ENCODE data around the gene NMT2.

NMT2 gene

DNA sequence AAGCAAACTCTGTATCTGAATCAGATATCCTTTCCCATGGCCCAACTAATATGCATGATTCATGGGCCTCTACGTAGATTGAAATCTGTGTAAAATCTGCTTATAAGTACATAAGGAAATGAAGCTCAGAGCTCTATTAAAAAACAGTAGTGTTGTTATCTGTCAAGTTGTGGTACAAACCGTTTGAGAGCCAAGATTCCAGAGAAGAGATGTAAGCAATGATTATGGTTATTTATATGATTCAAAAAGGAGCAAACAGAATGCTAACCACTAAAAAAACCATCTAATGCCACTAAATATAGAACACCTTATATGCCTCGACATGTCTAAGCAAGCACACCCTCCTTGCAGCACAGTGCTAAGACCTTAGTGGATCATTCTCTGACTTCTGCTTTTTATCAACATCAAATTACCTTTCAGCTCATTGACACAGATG, 44.7 kb downstream of the NMT2 start:
- in situ Hi-C loops (cut with HindIII; ENCODE audit: low pct_unique_long_range_greater_than_20kb, low sequenced_read_pairs), result no loop called here
- peak; percentile 98 for TF ChIP-seq JUND (IDR thresholded peaks at IDR 0.05; ENCODE audit: low read depth)
- DNase-seq (ENCODE audit: low read depth in 1 of 2, low spot score in 1 of 2), result peak; percentile 30 to 84

DNA sequence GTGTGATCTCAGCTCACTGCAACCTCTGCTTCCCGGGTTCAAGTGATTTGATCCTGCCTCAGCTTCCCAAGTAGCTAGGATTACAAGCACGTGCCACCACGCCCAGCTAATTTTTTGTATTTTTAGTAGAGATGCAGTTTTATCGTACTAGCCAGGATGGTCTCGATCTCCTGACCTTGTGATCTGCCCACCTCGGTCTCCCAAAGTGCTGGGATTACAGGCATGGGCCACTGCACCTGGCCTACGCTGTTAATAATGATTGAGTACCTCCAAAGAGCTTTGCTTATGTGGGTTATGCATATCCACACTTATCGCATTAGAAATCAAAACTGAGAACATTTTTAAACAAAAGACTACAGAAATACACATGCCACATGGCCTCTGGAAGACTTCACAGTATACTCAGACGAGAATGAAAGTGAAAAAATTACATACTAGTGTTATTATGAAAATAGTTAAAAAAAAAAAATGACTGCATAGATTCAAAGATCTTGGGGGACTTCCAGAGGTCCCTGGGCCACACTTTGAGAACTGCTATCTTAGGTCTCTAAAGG, 45.9 kb downstream of the NMT2 start:
- in situ Hi-C loops (cut with HindIII; ENCODE audit: low pct_unique_long_range_greater_than_20kb, low sequenced_read_pairs), result no loop called here
- no peak for DNase-seq (ENCODE audit: low read depth in 1 of 2, low spot score in 1 of 2)
- TF ChIP-seq JUND (IDR thresholded peaks at IDR 0.05; ENCODE audit: low read depth), result no peak

DNA sequence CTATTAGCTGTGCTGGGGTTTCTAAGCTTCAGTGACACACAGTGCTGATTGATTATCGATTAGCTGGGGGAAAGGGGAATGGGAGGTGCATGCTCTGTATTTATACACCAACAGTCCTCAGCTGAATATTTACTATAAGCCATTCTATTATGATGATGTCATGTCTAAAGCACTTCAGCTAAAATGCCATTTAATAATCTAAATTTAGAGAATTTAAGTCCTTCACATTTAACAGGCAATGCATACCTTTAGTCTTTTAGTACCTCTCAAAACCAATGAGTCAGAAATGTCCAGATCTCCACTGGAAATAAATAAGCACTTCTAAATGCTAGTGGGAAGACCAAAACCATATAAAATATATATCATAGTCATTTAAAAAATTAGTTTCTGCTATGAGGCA, 46.8 kb downstream of the NMT2 start:
- in situ Hi-C loops (cut with HindIII; ENCODE audit: low pct_unique_long_range_greater_than_20kb, low sequenced_read_pairs), result no loop called here
- DNase-seq (ENCODE audit: low read depth in 1 of 2, low spot score in 1 of 2), result no peak
- TF ChIP-seq JUND (IDR thresholded peaks at IDR 0.05; ENCODE audit: low read depth), result no peak

DNA sequence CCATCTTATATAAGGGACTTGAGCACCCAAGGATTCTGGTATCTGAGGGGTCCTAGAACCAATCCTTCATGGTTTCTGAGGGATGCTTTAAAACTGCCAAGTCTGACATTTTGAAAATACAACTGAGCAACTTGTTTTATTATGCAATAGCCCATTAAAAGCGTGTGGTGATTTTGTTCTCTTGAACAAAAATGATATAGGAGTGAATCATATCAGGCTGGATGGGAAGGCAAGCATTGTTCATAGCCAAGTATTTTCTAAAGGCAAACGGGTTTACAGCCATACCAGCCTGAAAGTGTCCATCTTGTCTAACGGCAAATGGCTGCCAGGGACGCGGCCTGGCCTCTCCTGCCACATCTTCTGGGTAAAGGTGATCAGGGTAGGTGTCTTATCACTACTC, 48.0 kb downstream of the NMT2 start:
- TF ChIP-seq JUND (IDR thresholded peaks at IDR 0.05; ENCODE audit: low read depth), result no peak
- in situ Hi-C loops (cut with HindIII; ENCODE audit: low pct_unique_long_range_greater_than_20kb, low sequenced_read_pairs), result no loop called here
- no peak for DNase-seq (ENCODE audit: low read depth in 1 of 2, low spot score in 1 of 2)

DNA sequence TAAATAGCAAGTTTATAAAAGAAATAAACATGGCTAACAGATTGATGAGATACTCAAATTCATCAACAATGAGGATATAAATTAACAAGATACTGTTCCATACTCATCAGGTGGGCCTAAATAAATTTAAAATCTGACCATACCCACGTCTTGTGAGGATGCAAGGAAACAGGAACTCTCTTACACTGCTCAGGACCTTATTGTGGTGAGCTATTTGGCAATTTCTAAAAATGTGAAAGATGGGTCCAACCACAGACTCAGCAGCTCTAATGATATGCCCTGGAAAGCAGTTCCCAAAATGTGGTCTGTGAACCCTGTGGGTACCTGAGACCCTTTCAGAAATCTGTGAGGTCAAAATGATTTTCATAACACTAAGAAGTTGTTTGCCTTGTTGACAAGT, 49.9 kb downstream of the NMT2 start:
- no peak for DNase-seq (ENCODE audit: low read depth in 1 of 2, low spot score in 1 of 2)
- in situ Hi-C loops (cut with HindIII; ENCODE audit: low pct_unique_long_range_greater_than_20kb, low sequenced_read_pairs), result no loop called here
- no peak for TF ChIP-seq JUND (IDR thresholded peaks at IDR 0.05; ENCODE audit: low read depth)

DNA sequence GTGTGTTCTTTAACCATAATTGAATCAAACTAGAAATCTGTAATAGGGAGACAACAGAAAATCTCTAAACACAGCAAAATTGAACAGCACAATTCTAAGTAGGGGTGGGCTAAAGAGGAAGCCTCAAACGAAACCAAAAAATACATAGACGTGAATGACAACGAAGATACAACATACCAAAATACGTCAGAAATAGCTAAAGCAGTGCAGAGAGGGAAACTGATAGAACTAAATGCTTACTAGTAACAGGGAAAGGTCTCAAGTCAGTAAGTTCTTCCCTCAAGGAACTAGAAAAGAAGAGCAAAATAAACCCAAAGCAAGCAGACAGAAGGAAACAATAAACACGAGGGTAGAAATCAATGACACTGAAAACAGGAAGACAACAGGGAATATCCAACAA, 52.3 kb downstream of the NMT2 start:
- in situ Hi-C loops (cut with HindIII; ENCODE audit: low pct_unique_long_range_greater_than_20kb, low sequenced_read_pairs), result no loop called here
- DNase-seq (ENCODE audit: low read depth in 1 of 2, low spot score in 1 of 2), result no peak
- no peak for TF ChIP-seq JUND (IDR thresholded peaks at IDR 0.05; ENCODE audit: low read depth)

DNA sequence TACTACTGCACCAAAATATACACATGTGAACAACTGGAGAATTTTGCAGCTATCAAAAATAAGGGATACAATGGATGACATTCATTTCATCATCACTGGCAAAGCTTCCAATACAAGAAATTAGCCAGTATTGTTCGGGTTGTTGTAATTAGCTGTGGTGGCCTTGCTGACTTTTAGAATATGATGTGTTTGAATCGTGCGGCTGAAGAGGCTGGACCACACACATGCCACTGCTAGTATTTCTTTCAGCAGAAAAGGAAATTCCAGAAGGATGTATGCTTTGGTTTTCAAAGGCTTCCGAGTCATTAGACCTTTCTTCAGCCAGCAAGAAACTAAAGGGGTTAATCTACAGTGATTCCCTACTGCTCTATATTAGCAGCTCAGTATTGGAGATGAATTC, 54.7 kb downstream of the NMT2 start:
- TF ChIP-seq JUND (IDR thresholded peaks at IDR 0.05; ENCODE audit: low read depth), result no peak
- no peak for DNase-seq (ENCODE audit: low read depth in 1 of 2, low spot score in 1 of 2)
- in situ Hi-C loops (cut with HindIII; ENCODE audit: low pct_unique_long_range_greater_than_20kb, low sequenced_read_pairs), result no loop called here

DNA sequence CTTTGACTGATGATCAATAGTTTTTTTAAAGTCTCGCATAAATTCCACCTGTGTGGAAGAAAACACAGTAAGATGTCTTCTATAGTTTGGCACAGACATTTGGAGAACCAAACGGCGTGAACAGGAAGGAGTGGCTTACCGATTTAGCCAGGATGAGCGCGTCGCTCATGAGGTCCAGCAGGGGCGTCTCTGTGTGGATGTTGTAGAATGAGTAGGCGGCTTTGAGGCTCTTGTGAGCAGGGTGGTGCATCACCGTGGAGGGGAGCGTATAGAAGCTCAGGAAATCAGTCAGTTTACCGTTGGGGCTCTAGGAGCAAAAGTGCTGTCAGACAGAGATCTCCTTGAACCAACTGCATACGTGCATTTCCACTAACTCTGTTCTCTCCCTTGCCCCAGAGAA, 55.8 kb downstream of the NMT2 start:
- in situ Hi-C loops (cut with HindIII; ENCODE audit: low pct_unique_long_range_greater_than_20kb, low sequenced_read_pairs), result no loop called here
- no peak for DNase-seq (ENCODE audit: low read depth in 1 of 2, low spot score in 1 of 2)
- no peak for TF ChIP-seq JUND (IDR thresholded peaks at IDR 0.05; ENCODE audit: low read depth)

DNA sequence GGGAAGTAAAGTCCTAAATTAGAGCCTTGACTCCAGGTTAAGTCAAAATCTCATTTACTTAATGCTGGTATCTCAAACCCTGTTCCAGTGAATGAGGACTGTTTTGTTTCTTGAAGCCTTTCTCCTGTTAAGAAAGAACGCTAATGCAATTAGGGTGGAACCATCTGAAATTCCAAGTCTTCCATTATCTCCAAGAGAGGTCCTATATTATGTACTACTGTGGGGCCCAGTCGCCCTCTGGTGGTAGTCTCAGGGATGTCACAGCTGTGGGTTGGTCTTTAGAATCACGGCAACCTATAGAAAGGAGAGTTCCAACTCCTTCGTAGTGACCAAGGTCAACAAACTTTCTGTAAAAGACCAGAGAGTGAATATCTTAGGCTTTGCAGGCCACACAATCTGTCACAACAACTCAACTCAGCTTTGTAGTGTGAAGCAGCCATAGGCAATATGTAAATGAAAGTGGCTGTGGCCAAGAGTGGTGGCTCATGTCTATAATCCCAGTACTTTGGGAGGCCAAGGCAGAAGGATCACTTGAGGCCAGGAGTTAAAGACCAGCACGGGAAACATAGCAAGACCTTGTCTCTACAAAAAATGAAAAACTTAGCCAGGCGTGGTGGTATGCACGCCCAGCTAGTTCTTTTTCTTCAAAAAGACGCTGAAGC, 62.0 kb downstream of the NMT2 start:
- in situ Hi-C loops (cut with HindIII; ENCODE audit: low pct_unique_long_range_greater_than_20kb, low sequenced_read_pairs), result no loop called here
- no peak for TF ChIP-seq JUND (IDR thresholded peaks at IDR 0.05; ENCODE audit: low read depth)
- peak; percentile 59 to 89 for DNase-seq (ENCODE audit: low read depth in 1 of 2, low spot score in 1 of 2)

DNA sequence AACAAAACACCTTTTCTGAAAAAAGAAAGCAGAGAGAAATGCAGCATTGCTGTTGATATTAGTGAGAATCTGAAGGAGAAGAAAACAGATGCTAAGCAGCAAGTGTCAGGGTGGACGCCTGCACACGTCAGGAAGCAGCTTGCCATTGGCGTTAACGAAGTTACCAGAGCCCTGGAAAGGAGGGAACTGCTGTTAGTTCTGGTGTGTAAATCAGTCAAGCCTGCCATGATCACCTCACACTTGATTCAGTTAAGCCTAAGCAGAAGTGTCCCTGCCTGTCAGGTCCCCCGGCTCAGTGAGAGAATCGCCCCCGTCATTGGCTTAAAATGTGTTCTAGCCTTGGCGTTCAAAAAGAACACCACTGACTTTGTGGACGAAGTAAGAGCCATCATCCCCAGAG, 65.0 kb downstream of the NMT2 start:
- no peak for DNase-seq (ENCODE audit: low read depth in 1 of 2, low spot score in 1 of 2)
- no peak for TF ChIP-seq JUND (IDR thresholded peaks at IDR 0.05; ENCODE audit: low read depth)
- in situ Hi-C loops (cut with HindIII; ENCODE audit: low pct_unique_long_range_greater_than_20kb, low sequenced_read_pairs), result no loop called here

DNA sequence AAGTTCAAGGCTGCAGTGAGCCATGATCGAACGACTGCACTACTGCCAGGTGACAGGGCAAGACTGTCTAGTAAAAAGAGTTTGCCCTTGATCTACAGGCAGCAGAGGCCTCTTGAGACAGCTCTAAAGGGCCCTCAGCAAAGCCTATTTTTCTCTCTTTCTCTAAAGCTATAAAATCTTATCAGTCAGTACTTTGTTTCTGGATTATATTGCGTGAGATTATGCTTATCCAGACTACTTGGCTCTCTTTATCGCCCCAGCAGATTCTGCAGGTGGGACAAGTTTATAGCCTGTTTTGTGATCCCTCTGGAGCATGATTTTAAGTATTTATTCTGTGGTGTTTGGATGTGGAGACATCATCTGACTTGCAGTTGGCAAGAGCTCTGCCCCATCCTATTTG, 68.6 kb downstream of the NMT2 start:
- no peak for DNase-seq (ENCODE audit: low read depth in 1 of 2, low spot score in 1 of 2)
- no peak for TF ChIP-seq JUND (IDR thresholded peaks at IDR 0.05; ENCODE audit: low read depth)
- in situ Hi-C loops (cut with HindIII; ENCODE audit: low pct_unique_long_range_greater_than_20kb, low sequenced_read_pairs), result no loop called here

DNA sequence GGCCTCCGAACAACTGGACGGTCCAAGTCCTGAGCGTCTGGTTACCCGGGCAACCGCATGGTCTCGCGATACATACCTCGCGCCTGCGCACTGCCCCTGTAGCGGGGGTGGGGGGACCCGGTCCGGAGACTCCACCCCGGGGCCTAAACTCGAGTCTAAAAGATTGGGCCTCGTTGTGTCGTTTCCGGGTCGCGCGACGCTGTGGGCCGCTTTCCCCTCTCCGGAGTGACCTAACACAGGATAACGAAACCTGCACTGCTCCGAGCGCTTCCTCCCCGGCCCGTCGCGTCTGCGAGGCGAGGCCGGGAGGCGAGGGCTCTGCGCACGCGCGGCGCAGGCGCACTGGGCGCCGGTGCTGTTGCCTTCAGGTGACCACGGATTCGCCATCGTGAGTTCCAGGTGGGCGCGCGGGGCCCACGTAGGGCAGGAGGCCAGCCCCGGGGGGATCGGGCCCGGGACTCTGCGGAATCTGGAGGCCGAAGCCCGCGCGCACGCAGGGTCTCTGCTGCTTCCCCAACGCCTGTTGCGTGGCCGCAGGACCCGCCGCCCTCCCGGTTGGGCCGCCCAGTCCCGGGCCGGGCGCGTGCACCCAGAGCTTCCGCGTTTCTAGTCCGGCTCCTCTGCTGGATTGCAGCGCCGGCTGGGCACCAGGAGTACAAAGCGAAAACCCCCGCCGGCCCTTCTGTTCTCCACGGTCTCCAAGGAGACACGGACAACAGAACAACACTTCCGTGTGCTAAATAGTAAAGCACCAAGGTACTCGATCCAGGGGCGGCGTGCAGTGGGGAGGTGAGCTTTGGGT, 71.3 kb downstream of the NMT2 start, which contains the start of gene RPP38:
TSS of gene RPP38 (plus strand) at position 345 of the 802 bp plus-strand sequence. CDS start 5,960 bp downstream, outside the sequence.
- in situ Hi-C loops (cut with HindIII; ENCODE audit: low pct_unique_long_range_greater_than_20kb, low sequenced_read_pairs), result no loop called here
- peak; percentile 94 to 99 for DNase-seq (ENCODE audit: low read depth in 1 of 2, low spot score in 1 of 2)

DNA sequence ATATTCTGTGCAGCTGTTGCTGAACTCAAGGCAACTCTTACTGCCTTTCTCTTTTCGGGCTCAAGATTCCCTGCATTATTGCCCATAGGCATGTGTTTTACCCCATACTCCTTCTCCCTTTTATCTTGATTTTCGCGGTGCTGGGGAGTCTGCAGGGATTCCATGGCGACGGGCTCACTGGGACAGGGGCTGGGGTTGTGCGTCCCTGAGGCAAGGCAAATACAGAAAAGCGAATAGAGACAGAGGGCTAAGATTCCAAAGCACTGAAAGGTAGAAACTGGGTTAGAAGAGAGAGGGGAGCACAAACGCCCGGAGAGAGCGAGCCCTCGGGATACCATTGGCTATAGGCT, 71.9 kb downstream of the NMT2 start:
- no peak for DNase-seq (ENCODE audit: low read depth in 1 of 2, low spot score in 1 of 2)
- no peak for TF ChIP-seq JUND (IDR thresholded peaks at IDR 0.05; ENCODE audit: low read depth)
- in situ Hi-C loops (cut with HindIII; ENCODE audit: low pct_unique_long_range_greater_than_20kb, low sequenced_read_pairs), result no loop called here

More for the DNA sequence above, 71.3 kb downstream of the NMT2 start, which contains the start of gene RPP38:
- no peak for TF ChIP-seq JUND (IDR thresholded peaks at IDR 0.05; ENCODE audit: low read depth)

Data from T47D (cell line).